Transverse colon (tissue), 4 donors: ENCODE data around the gene ATP9B. TPM values are rescaled to one million over a fixed set of nuclear protein-coding genes. Genes with fewer than 3 reads are reported as not detected.

Experiments used
- DNase-seq: peaks from one replicate; pipeline ENCODE4 v3.0.0-alpha.2; 2019
- H3K27ac ChIP-seq, 4 donors: fragments of 200-600 bp; sonication (generic); 2 replicates each; pipeline ENCODE4 v1.5.1; 2016 to 2018; ENCODE audit warnings: inconsistent platforms in 4 of 4
- H3K27me3 ChIP-seq: fragments of 200-600 bp; sonication (generic); 2 replicates; pipeline ENCODE4 v1.5.1; 2017; ENCODE audit warnings: inconsistent platforms
- H3K36me3 ChIP-seq, 4 donors: fragments of 200-600 bp; sonication (generic); 2 replicates each; pipeline ENCODE4 v1.5.1; 2017 to 2019; ENCODE audit warnings: inconsistent platforms in 4 of 4
- H3K4me1 ChIP-seq, 4 donors: fragments of 200-600 bp; sonication (generic); 2 replicates each; pipeline ENCODE4 v1.5.1; 2017 to 2020; ENCODE audit warnings: inconsistent platforms in 4 of 4
- H3K4me3 ChIP-seq, 4 donors: fragments of 200-600 bp; sonication (generic); 1 replicate in 1 of 4; 2 replicates in 3 of 4; pipeline versions ENCODE4 v1.5.1 to v1.6.1; 2017 to 2019; ENCODE audit warnings: inconsistent platforms in 4 of 4
- H3K9me3 ChIP-seq, 2 donors: fragments of 200-600 bp; sonication (generic); 2 replicates each; pipeline ENCODE4 v1.5.1; 2017 to 2019; ENCODE audit warnings: inconsistent platforms in 2 of 2
- CTCF ChIP-seq, 5 experiments: fragments of 200-600 bp in 3 of 5; fragments of 450-650 bp in 2 of 5; sonication (generic) in 3 of 5; IDR thresholded peaks; 1 replicate in 2 of 5; 2 replicates in 3 of 5; pipeline ENCODE4 v1.5.1; 2016 to 2017; ENCODE audit warnings: antibody characterized with exemption in 5 of 5, inconsistent platforms in 3 of 5, mild to moderate bottlenecking in 2 of 5, moderate library complexity in 1 of 5
- EP300 ChIP-seq: sonication (generic); formaldehyde crosslinking; IDR thresholded peaks from one replicate; pipeline ENCODE4 v1.6.1; 2017; ENCODE audit warnings: antibody characterized with exemption, low read depth
- POLR2A ChIP-seq: fragments of 450-650 bp; IDR thresholded peaks from one replicate; pipeline ENCODE4 v1.6.1; 2016; ENCODE audit warnings: antibody characterized with exemption, mild to moderate bottlenecking, moderate library complexity
- POLR2AphosphoS5 ChIP-seq, 3 donors: sonication (generic); formaldehyde crosslinking; IDR thresholded peaks; one replicate each; pipeline ENCODE4 v1.6.1; 2016; ENCODE audit warnings: antibody characterized with exemption in 3 of 3
- WGBS, 2 donors: methylation state at CpG; one replicate each; pipeline ENCODE4 v1.1.5; 2018; ENCODE audit warnings: low coverage in 1 of 2; 5-methylcytosine and 5-hydroxymethylcytosine counted together
- in situ Hi-C, 4 donors: fragments of 200-750 bp; cut with MboI; loops; one replicate each; pipeline versions ENCODE4 v1.15.0 to v1.15.1; 2017; ENCODE audit warnings: low sequenced_read_pairs in 3 of 4, low pct_ligation_motif_present in 1 of 4, low pct_unique_long_range_greater_than_20kb in 1 of 4
- intact Hi-C: fragments of 100-400 bp; cut with DNase I; formaldehyde crosslinking; loops from one replicate; pipeline ENCODE4 v1.15.1; 2023; ENCODE audit warnings: low total_unique reads
- total RNA-seq, 4 donors: library from RNA; depleted of rRNA; stranded (reverse); fragments of >200 nt; gene quantifications; one replicate each; pipeline ENCODE4 v1.1.0, GENCODE V29; 2016

The ATP9B gene
- total RNA-seq, 4 donors from 2014 or later: 36.3 to 70.3 (median 41.6) TPM

GRCh38 chr18:79400091-79400590 is 330.9 kb downstream of the ATP9B start:
- in situ Hi-C loops: no loop called here
- intact Hi-C loops: no loop called here
- peak; percentile 73 for DNase-seq
- peaks cover 73% of the 10 kb centered on the region for H3K27me3 ChIP-seq
- no peaks in the 10 kb centered on the region for H3K36me3 ChIP-seq
- no peaks in the 10 kb centered on the region for H3K9me3 ChIP-seq
- peak overlapping the region; percentile 63 to 90 (median 74) for H3K4me3 ChIP-seq
- peak overlapping the region; percentile 84 to 90 (median 88) for H3K27ac ChIP-seq
- peaks cover 10 to 55% (median 41%) of the 10 kb centered on the region in 4 donors for H3K4me1 ChIP-seq
- WGBS, 2 donors: 0% methylated on average over 23 of the region's 71 CpGs; no CpG with 5 or more reads in 1 of the 2 donors
- TF ChIP-seq EP300: no peak

- WGBS, 2 donors: 33 to 44% methylated on average over 9 to 19 of the region's 58 CpGs
- no peaks in the 10 kb centered on the region for H3K9me3 ChIP-seq
- TF ChIP-seq POLR2A (no peak), POLR2AphosphoS5 (IDR thresholded peaks at IDR 0.05) (no peak), EP300 (no peak), CTCF (IDR thresholded peaks at IDR 0.05) (no peak)
- no peaks in the 10 kb centered on the region for H3K36me3 ChIP-seq
- in situ Hi-C loops: no loop called here
- intact Hi-C loops: no loop called here
- H3K4me1 ChIP-seq: peaks cover 13 to 58% (median 41%) of the 10 kb centered on the region in 4 donors
- peak overlapping the region; percentile 63 to 90 (median 74) for H3K4me3 ChIP-seq
- DNase-seq: no peak
- H3K27ac ChIP-seq: peak overlapping the region; percentile 84 to 90 (median 88)
- H3K27me3 ChIP-seq: peaks cover 70% of the 10 kb centered on the region
These were observed 331.6 kb downstream of the ATP9B start for GRCh38 chr18:79400591-79401381.

GRCh38 chr18:79401494-79402208 is 332.5 kb downstream of the ATP9B start:
- H3K4me1 ChIP-seq: peaks cover 13 to 55% (median 37%) of the 10 kb centered on the region in 4 donors
- WGBS, 2 donors: 77% methylated on average over 32 of the region's 32 CpGs; no CpG with 5 or more reads in 1 of the 2 donors
- H3K36me3 ChIP-seq: no peaks in the 10 kb centered on the region
- TF ChIP-seq CTCF (IDR thresholded peaks at IDR 0.05) (no peak), EP300 (no peak), POLR2A (no peak), POLR2AphosphoS5 (IDR thresholded peaks at IDR 0.05) (no peak)
- H3K27ac ChIP-seq: peak overlapping the region; percentile 51 to 89 (median 80)
- no peak for DNase-seq
- H3K27me3 ChIP-seq: peaks cover 62% of the 10 kb centered on the region
- no peaks in the 10 kb centered on the region for H3K9me3 ChIP-seq
- in situ Hi-C loops (no loop called here), intact Hi-C loops (no loop called here)
- H3K4me3 ChIP-seq: peak overlapping the region in 1 of 4 donors; percentile 90

GRCh38 chr18:79402209-79402576 is 333.0 kb downstream of the ATP9B start:
- in situ Hi-C loops: no loop called here
- Histone ChIP-seq H3K27me3 (peaks cover 56% of the 10 kb centered on the region), H3K4me1 (peaks cover 13 to 49% (median 32%) of the 10 kb centered on the region in 4 donors), H3K4me3 (no peak overlapping the region), H3K27ac (peak overlapping the region; percentile 4 to 89 (median 80)), H3K9me3 (no peaks in the 10 kb centered on the region), H3K36me3 (no peaks in the 10 kb centered on the region)
- no peak for DNase-seq
- TF ChIP-seq EP300 (no peak), CTCF (IDR thresholded peaks at IDR 0.05) (no peak), POLR2A (no peak), POLR2AphosphoS5 (IDR thresholded peaks at IDR 0.05) (no peak)
- intact Hi-C loops: no loop called here
- 84% methylated on average over 16 of the region's 16 CpGs; no CpG with 5 or more reads in 1 of the 2 donors for WGBS, 2 donors
